K562 (cell line): Measurements from ENCODE around the gene FRMD5.

Experiments
- CEBPB ChIP-seq: fragments of 450-650 bp; IDR thresholded peaks from 2 replicates; pipeline ENCODE4 v1.6.1; 2016; ENCODE audit warnings: missing genetic modification characterization, missing compliant biosample characterization
- CTCF ChIP-seq, 3 experiments: IDR thresholded peaks in 2 of 3; conservative IDR thresholded peaks in 1 of 3; 2 replicates each; pipeline ENCODE4 v1.5.1; 2011 to 2012; ENCODE audit warnings: low read length in 3 of 3, mild to moderate bottlenecking in 3 of 3, control low read depth in 2 of 3, improper control_type of control experiment in 1 of 3, inconsistent platforms in 1 of 3, low read depth in 1 of 3, mixed read lengths in 1 of 3, moderate library complexity in 1 of 3; ENCODE audit not compliant: insufficient read depth in 2 of 3
- HBP1 ChIP-seq: fragments of 450-650 bp; formaldehyde crosslinking; IDR thresholded peaks from 2 replicates; pipeline ENCODE4 v1.4.0; 2022; ENCODE audit warnings: missing genetic modification characterization
- JUNB ChIP-seq: fragments of 450-650 bp; formaldehyde crosslinking; conservative IDR thresholded peaks from 2 replicates; pipeline ENCODE4 v1.4.0; 2020; ENCODE audit warnings: mild to moderate bottlenecking
- KAT7 ChIP-seq: sonication (generic); formaldehyde crosslinking; IDR thresholded peaks from 2 replicates; pipeline ENCODE4 v1.8.0; 2022; ENCODE audit warnings: missing genetic modification reagents, mild to moderate bottlenecking, borderline replicate concordance
- NFIC ChIP-seq: fragments of 450-650 bp; IDR thresholded peaks from 2 replicates; pipeline ENCODE4 v1.6.1; 2017; ENCODE audit warnings: mild to moderate bottlenecking, inconsistent platforms
- POLR2AphosphoS5 ChIP-seq: IDR thresholded peaks from 2 replicates; pipeline ENCODE4 v1.6.1; 2011; ENCODE audit warnings: mild to moderate bottlenecking, low read depth, low read length, moderate library complexity; ENCODE audit not compliant: control insufficient read depth, insufficient read depth
- TAF1 ChIP-seq: IDR thresholded peaks from 2 replicates; pipeline ENCODE4 v1.6.1; 2011; ENCODE audit warnings: mild to moderate bottlenecking, low read length, moderate library complexity; ENCODE audit not compliant: insufficient read depth, control insufficient read depth, severe bottlenecking; ENCODE audit errors: extremely low read depth
- TCF15 ChIP-seq: fragments of 250-450 bp; sonication (Bioruptor Pico); IDR thresholded peaks from 2 replicates; pipeline ENCODE4 v1.8.0; 2022; ENCODE audit warnings: moderate library complexity, mild to moderate bottlenecking, inconsistent platforms
- TF ChIP-seq, protein P1 (sequence below): fragments of 250-450 bp; sonication (Bioruptor Pico); IDR thresholded peaks from 2 replicates; pipeline ENCODE4 v1.4.0; 2020; ENCODE audit warnings: mild to moderate bottlenecking

GRCh38 chr15:44181410-44181809 lies 13.7 kb downstream of the FRMD5 start:
- TF ChIP-seq HBP1 (no peak), CEBPB (0 out of 2 replicates have a peak, but pooled peaks have one; percentile 14), TAF1 (no peak), TCF15 (no peak), KAT7 (CRISPR knock-in tag) (no peak), JUNB (CRISPR knock-in tag) (no peak), CTCF (IDR thresholded peaks at IDR 0.05 in 2 of 3, conservative IDR thresholded peaks at IDR 0.05 in 1 of 3; ENCODE audit: insufficient read depth in 2 of 3, low read depth in 1 of 3, low read length in 3 of 3) (no peak), NFIC (no peak), POLR2AphosphoS5 (no peak)
- TF ChIP-seq, protein P1, sequence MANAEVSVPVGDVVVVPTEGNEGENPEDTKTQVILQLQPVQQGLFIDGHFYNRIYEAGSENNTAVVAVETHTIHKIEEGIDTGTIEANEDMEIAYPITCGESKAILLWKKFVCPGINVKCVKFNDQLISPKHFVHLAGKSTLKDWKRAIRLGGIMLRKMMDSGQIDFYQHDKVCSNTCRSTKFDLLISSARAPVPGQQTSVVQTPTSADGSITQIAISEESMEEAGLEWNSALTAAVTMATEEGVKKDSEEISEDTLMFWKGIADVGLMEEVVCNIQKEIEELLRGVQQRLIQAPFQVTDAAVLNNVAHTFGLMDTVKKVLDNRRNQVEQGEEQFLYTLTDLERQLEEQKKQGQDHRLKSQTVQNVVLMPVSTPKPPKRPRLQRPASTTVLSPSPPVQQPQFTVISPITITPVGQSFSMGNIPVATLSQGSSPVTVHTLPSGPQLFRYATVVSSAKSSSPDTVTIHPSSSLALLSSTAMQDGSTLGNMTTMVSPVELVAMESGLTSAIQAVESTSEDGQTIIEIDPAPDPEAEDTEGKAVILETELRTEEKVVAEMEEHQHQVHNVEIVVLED (CRISPR knock-in tag), result no peak
